HepG2 (cell line): ENCODE results near the gene SF1. TPM values are rescaled to one million over a fixed set of nuclear protein-coding genes. Genes with fewer than 3 reads are reported as not detected.

Experiments
- CBX5 ChIP-seq: sonication (generic); formaldehyde crosslinking; IDR thresholded peaks from 2 replicates; pipeline ENCODE4 v1.4.0; 2020; ENCODE audit warnings: missing genetic modification reagents, borderline replicate concordance
- CC2D1A ChIP-seq: sonication (generic); formaldehyde crosslinking; IDR thresholded peaks from 2 replicates; pipeline ENCODE4 v1.8.1; 2023; ENCODE audit warnings: mild to moderate bottlenecking, missing genetic modification reagents
- CCDC6 ChIP-seq: sonication (generic); formaldehyde crosslinking; IDR thresholded peaks from 2 replicates; pipeline ENCODE4 v1.8.1; 2022; ENCODE audit warnings: mild to moderate bottlenecking, missing genetic modification reagents, moderate library complexity
- EHMT2 ChIP-seq: fragments of 200-600 bp; sonication (generic); IDR thresholded peaks from 2 replicates; pipeline ENCODE4 v1.7.0; 2017; ENCODE audit warnings: antibody characterized with exemption, low read depth, low read length, borderline replicate concordance
- GFI1 ChIP-seq: sonication (generic); formaldehyde crosslinking; IDR thresholded peaks from 2 replicates; pipeline ENCODE4 v1.5.0; 2020; ENCODE audit warnings: missing genetic modification reagents, mild to moderate bottlenecking, borderline replicate concordance
- IKZF4 ChIP-seq: sonication (generic); formaldehyde crosslinking; IDR thresholded peaks from 2 replicates; pipeline ENCODE4 v1.5.1; 2020; ENCODE audit warnings: borderline replicate concordance, mild to moderate bottlenecking, low read depth, missing genetic modification reagents; ENCODE audit errors: not compliant biosample characterization
- KLF11 ChIP-seq: IDR thresholded peaks from 2 replicates; pipeline ENCODE4 v1.6.1; 2016; ENCODE audit warnings: missing compliant biosample characterization
- MAZ ChIP-seq, 2 experiments: sonication (generic) in 1 of 2; formaldehyde crosslinking in 1 of 2; IDR thresholded peaks; 2 replicates each; pipeline versions ENCODE4 v1.5.0 to v1.6.1; 2012 to 2020; ENCODE audit warnings: low read depth in 2 of 2, mild to moderate bottlenecking in 2 of 2, borderline replicate concordance in 1 of 2, improper control_type of control experiment in 1 of 2, low read length in 1 of 2, missing genetic modification reagents in 1 of 2, moderate library complexity in 1 of 2
- MBD4 ChIP-seq: IDR thresholded peaks from 2 replicates; pipeline ENCODE4 v1.6.1; 2012; ENCODE audit warnings: low read length, inconsistent platforms, borderline replicate concordance
- NR2F6 ChIP-seq, 2 experiments: IDR thresholded peaks; 2 replicates each; pipeline ENCODE4 v1.6.1; 2016; ENCODE audit warnings: antibody characterized with exemption in 1 of 2, mild to moderate bottlenecking in 1 of 2
- PHF21A ChIP-seq: sonication (generic); formaldehyde crosslinking; IDR thresholded peaks from 2 replicates; pipeline ENCODE4 v1.5.0; 2020; ENCODE audit warnings: mild to moderate bottlenecking, missing genetic modification reagents
- REPIN1 ChIP-seq: sonication (generic); formaldehyde crosslinking; IDR thresholded peaks from 2 replicates; pipeline ENCODE4 v1.8.0; 2022; ENCODE audit warnings: missing genetic modification reagents, low read depth, mild to moderate bottlenecking, borderline replicate concordance
- SALL1 ChIP-seq: sonication (generic); formaldehyde crosslinking; IDR thresholded peaks from 2 replicates; pipeline ENCODE4 v1.8.0; 2022; ENCODE audit warnings: mild to moderate bottlenecking, missing genetic modification reagents
- ZBTB37 ChIP-seq: sonication (generic); formaldehyde crosslinking; IDR thresholded peaks from 2 replicates; pipeline ENCODE4 v1.4.0; 2020; ENCODE audit warnings: mild to moderate bottlenecking, missing genetic modification reagents
- ZNF274 ChIP-seq: sonication (generic); formaldehyde crosslinking; IDR thresholded peaks from 2 replicates; pipeline ENCODE4 v1.5.1; 2020; ENCODE audit warnings: mild to moderate bottlenecking, missing genetic modification reagents
- ZNF317 ChIP-seq: sonication (generic); formaldehyde crosslinking; IDR thresholded peaks from 2 replicates; pipeline ENCODE4 v1.5.0; 2020; ENCODE audit warnings: mild to moderate bottlenecking, missing genetic modification reagents
- ZNF343 ChIP-seq: sonication (generic); formaldehyde crosslinking; IDR thresholded peaks from 2 replicates; pipeline ENCODE4 v1.4.0; 2020; ENCODE audit warnings: mild to moderate bottlenecking, missing genetic modification reagents
- ZNF660 ChIP-seq: sonication (generic); formaldehyde crosslinking; IDR thresholded peaks from 2 replicates; pipeline ENCODE4 v1.5.1; 2020; ENCODE audit warnings: mild to moderate bottlenecking, low read depth, missing genetic modification reagents, borderline replicate concordance
- ZNF768 ChIP-seq: sonication (generic); formaldehyde crosslinking; IDR thresholded peaks from 2 replicates; pipeline ENCODE4 v1.4.0; 2020; ENCODE audit warnings: missing genetic modification reagents
- ZNF788 ChIP-seq: sonication (generic); formaldehyde crosslinking; IDR thresholded peaks from 2 replicates; pipeline ENCODE4 v1.5.0; 2020; ENCODE audit warnings: mild to moderate bottlenecking, missing genetic modification reagents, borderline replicate concordance
- ZNF792 ChIP-seq: IDR thresholded peaks from 2 replicates; pipeline ENCODE4 v1.6.1; 2016
- ZSCAN21 ChIP-seq: sonication (generic); formaldehyde crosslinking; IDR thresholded peaks from 2 replicates; pipeline ENCODE4 v1.8.0; 2022; ENCODE audit warnings: mild to moderate bottlenecking, missing genetic modification reagents, moderate library complexity, borderline replicate concordance
- polyA plus RNA-seq, 8 experiments: library from polyadenylated mRNA; depleted of rRNA in 3 of 8; stranded (reverse) in 7 of 8; unstranded in 1 of 8; fragments of >200 nt; fragmentation: Illumina TruSeq in 4 of 8; extraction: Trizol in 4 of 8; gene quantifications; 2 replicates each; pipeline versions ENCODE4 v1.2.1 to v1.2.3, GENCODE V29; 2011 to 2016; ENCODE audit warnings: low read depth in 4 of 8, missing spikeins in 1 of 8, mixed read lengths in 1 of 8; ENCODE audit not compliant: insufficient read depth in 1 of 8
- total RNA-seq, 5 experiments: library from RNA; depleted of rRNA; stranded (reverse); fragments of >200 nt; fragmentation: Illumina TruSeq; extraction: Trizol; gene quantifications; 2 replicates each; pipeline ENCODE4 v1.2.3, GENCODE V29; 2016; ENCODE audit warnings: low read depth in 1 of 5
- TF ChIP-seq, protein P1 (sequence below): sonication (generic); formaldehyde crosslinking; IDR thresholded peaks from 2 replicates; pipeline ENCODE4 v1.4.0; 2020; ENCODE audit warnings: missing genetic modification reagents, mild to moderate bottlenecking, borderline replicate concordance
- TF ChIP-seq, protein P2 (sequence below), 2 experiments: sonication (generic) in 1 of 2; formaldehyde crosslinking in 1 of 2; IDR thresholded peaks; 2 replicates each; pipeline versions ENCODE4 v1.4.0 to v1.6.1; 2018 to 2020; ENCODE audit warnings: missing genetic modification reagents in 2 of 2, borderline replicate concordance in 1 of 2, low read depth in 1 of 2, mild to moderate bottlenecking in 1 of 2, missing biosample characterization in 1 of 2

The SF1 gene
- total and polyA plus RNA-seq, 2 of the 13 experiments (the other 11 are each of a cell fraction or from before 2014, with no cell fraction given), result 55.5 to 70.4 TPM

GRCh38 chr11:64778473-64779298 lies at the start of gene SF1 (continued):
- TF ChIP-seq NR2F6 (IDR thresholded peaks at IDR 0.05) (no peak), NR2F6 (CRISPR knock-in tag; IDR thresholded peaks at IDR 0.05) (no peak; the same call in 1 of the 2 replicates), ZBTB37 (CRISPR knock-in tag) (no peak), ZNF343 (CRISPR knock-in tag) (no peak), PHF21A (CRISPR knock-in tag) (peak; percentile 95), CBX5 (no peak), EHMT2 (no peak), MBD4 (no peak), CC2D1A (no peak), ZNF317 (CRISPR knock-in tag) (peak; percentile 42; the same call in 1 of the 2 replicates), ZSCAN21 (0 out of 2 replicates have a peak, but pooled peaks have one; percentile 51), KLF11 (CRISPR knock-in tag) (no peak), GFI1 (CRISPR knock-in tag) (peak; percentile 33; the same call in 1 of the 2 replicates), ZNF274 (CRISPR knock-in tag) (0 out of 2 replicates have a peak, but pooled peaks have one; percentile 17), REPIN1 (CRISPR knock-in tag) (no peak), ZNF788 (peak; percentile 87; the same call in 1 of the 2 replicates), IKZF4 (CRISPR knock-in tag) (no peak), CCDC6 (CRISPR knock-in tag) (no peak), ZNF792 (CRISPR knock-in tag) (0 out of 2 replicates have a peak, but pooled peaks have one; percentile 53), MAZ (IDR thresholded peaks at IDR 0.05; ENCODE audit: borderline replicate concordance, low read depth, low read length) (peak; percentile 93; the same call in 1 of the 2 replicates), MAZ (CRISPR knock-in tag; IDR thresholded peaks at IDR 0.05; ENCODE audit: low read depth) (peak; percentile 79), SALL1 (CRISPR knock-in tag) (peak; percentile 81), ZNF768 (CRISPR knock-in tag) (no peak), ZNF660 (CRISPR knock-in tag) (no peak)
- TF ChIP-seq, protein P1, sequence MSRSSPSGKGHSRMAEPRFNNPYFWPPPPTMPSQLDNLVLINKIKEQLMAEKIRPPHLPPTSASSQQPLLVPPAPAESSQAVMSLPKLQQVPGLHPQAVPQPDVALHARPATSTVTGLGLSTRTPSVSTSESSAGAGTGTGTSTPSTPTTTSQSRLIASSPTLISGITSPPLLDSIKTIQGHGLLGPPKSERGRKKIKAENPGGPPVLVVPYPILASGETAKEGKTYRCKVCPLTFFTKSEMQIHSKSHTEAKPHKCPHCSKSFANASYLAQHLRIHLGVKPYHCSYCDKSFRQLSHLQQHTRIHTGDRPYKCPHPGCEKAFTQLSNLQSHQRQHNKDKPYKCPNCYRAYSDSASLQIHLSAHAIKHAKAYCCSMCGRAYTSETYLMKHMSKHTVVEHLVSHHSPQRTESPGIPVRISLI (CRISPR knock-in tag), result no peak
- TF ChIP-seq, protein P2, sequence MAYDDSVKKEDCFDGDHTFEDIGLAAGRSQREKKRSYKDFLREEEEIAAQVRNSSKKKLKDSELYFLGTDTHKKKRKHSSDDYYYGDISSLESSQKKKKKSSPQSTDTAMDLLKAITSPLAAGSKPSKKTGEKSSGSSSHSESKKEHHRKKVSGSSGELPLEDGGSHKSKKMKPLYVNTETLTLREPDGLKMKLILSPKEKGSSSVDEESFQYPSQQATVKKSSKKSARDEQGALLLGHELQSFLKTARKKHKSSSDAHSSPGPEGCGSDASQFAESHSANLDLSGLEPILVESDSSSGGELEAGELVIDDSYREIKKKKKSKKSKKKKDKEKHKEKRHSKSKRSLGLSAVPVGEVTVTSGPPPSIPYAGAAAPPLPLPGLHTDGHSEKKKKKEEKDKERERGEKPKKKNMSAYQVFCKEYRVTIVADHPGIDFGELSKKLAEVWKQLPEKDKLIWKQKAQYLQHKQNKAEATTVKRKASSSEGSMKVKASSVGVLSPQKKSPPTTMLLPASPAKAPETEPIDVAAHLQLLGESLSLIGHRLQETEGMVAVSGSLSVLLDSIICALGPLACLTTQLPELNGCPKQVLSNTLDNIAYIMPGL (CRISPR knock-in tag; IDR thresholded peaks at IDR 0.05; ENCODE audit: borderline replicate concordance in 1 of 2, low read depth in 1 of 2), result peak; percentile 38 to 64; a peak in 2 of 4 replicates
